HepG2 (cell line): ENCODE data around the gene MIA2. TPM values are rescaled to one million over a fixed set of nuclear protein-coding genes. Genes with fewer than 3 reads are reported as not detected.
A peak's percentile ranks its signal among the peaks of the same experiment; 100 is the strongest.
"Not testable (repeated sequence)": the region's sequence is repeated elsewhere in the genome, so short reads cannot be mapped to it uniquely, and the experiment has no call there.

ENCODE experiments used
- ATAC-seq: fragments of 200-7000 bp; cut with Tn5 transposase; 3 replicates; pipeline ENCODE4 v1.9.1; 2020; ENCODE audit warnings: mild to moderate bottlenecking, moderate library complexity
- BruUV-seq: library from RNA; stranded (reverse); fragments of 400-500 nt; replicated peaks from 2 replicates; lab custom pipeline; 2021; lab: Mats Ljungman, UMichigan
- CTCF ChIA-PET: fragments of 300-600 bp; formaldehyde crosslinking; extraction: SDS; loops from one replicate; lab custom pipeline; 2021; ENCODE audit warnings: low total read pairs, inconsistent platforms, low intra/inter-chr PET ratio; lab: Yijun Ruan, JAX
- POLR2A ChIA-PET: fragments of 350-600 bp; sonication (Branson Sonifier 250); formaldehyde crosslinking; loops from one replicate; lab custom pipeline; 2020; ENCODE audit warnings: antibody characterized with exemption, inconsistent platforms; lab: Yijun Ruan, JAX
- DNase-seq: peaks from one replicate; pipeline ENCODE4 v3.0.0-alpha.2; 2015; ENCODE audit warnings: low spot score
- FAIRE-seq: peaks from 3 replicates; lab custom pipeline; 2011; peaks lifted over from hg19 to GRCh38; lab: Jason Lieb, UNC
- H2AFZ ChIP-seq: one replicate; pipeline ENCODE4 v1.6.1; 2011; ENCODE audit warnings: low read length, inconsistent platforms
- H3K27ac ChIP-seq: fragments of 300-600 bp; 3 replicates; pipeline ENCODE4 v1.8.0; 2011; ENCODE audit warnings: mixed run types, mild to moderate bottlenecking, mixed read lengths, low read length, inconsistent platforms; ENCODE audit not compliant: insufficient read depth; ENCODE audit errors: extremely low read length
- H3K27me3 ChIP-seq, 2 experiments: fragments of 200-600 bp in 1 of 2; 2 replicates in 1 of 2; 3 replicates in 1 of 2; pipeline versions ENCODE4 v1.6.0 to v1.8.0; 2011; ENCODE audit warnings: low read length in 2 of 2, mild to moderate bottlenecking in 2 of 2, moderate library complexity in 2 of 2, inconsistent platforms in 1 of 2; ENCODE audit not compliant: insufficient read depth in 2 of 2, control insufficient read depth in 1 of 2
- H3K36me3 ChIP-seq, 2 experiments: fragments of 200-600 bp in 1 of 2; replicated peaks in 1 of 2; 2 replicates in 1 of 2; 3 replicates in 1 of 2; pipeline versions ENCODE4 v1.5.1 to v1.8.0; 2011; ENCODE audit warnings: low read length in 2 of 2, inconsistent platforms in 1 of 2; ENCODE audit not compliant: insufficient read depth in 2 of 2, control insufficient read depth in 1 of 2
- H3K4me1 ChIP-seq: 2 replicates; pipeline ENCODE4 v1.5.1; 2012; ENCODE audit warnings: low read length, inconsistent platforms; ENCODE audit not compliant: insufficient read depth
- H3K4me2 ChIP-seq: 2 replicates; pipeline ENCODE4 v1.6.0; 2011; ENCODE audit warnings: low read depth, low read length, inconsistent platforms
- H3K4me3 ChIP-seq, 3 experiments: fragments of 200-600 bp in 1 of 3; sonication (generic), shearing (Covaris generic) in 1 of 3; replicated peaks in 1 of 3; 2 replicates each; pipeline ENCODE4 v1.5.1; 2011 to 2016; ENCODE audit warnings: low read length in 3 of 3, inconsistent platforms in 2 of 3, low read depth in 2 of 3, mild to moderate bottlenecking in 2 of 3, control low read depth in 1 of 3, mixed read lengths in 1 of 3; ENCODE audit not compliant: insufficient read depth in 1 of 3
- H3K79me2 ChIP-seq: one replicate; pipeline ENCODE4 v1.6.1; 2011; ENCODE audit warnings: low read length, inconsistent platforms; ENCODE audit not compliant: insufficient read depth
- H3K9ac ChIP-seq: 2 replicates; pipeline ENCODE4 v1.6.0; 2011; ENCODE audit warnings: mild to moderate bottlenecking, low read depth, low read length, inconsistent platforms; ENCODE audit not compliant: insufficient read depth
- H3K9me3 ChIP-seq: 2 replicates; pipeline ENCODE4 v1.5.1; 2012; ENCODE audit warnings: mild to moderate bottlenecking, low read length
- H4K20me1 ChIP-seq: 2 replicates; pipeline ENCODE4 v1.6.0; 2011; ENCODE audit warnings: inconsistent platforms, mild to moderate bottlenecking, low read length, moderate library complexity; ENCODE audit not compliant: insufficient read depth
- CEBPB ChIP-seq: IDR thresholded peaks from 2 replicates; pipeline ENCODE4 v1.6.1; 2011; ENCODE audit warnings: low read depth, low read length, improper control_type of control experiment, borderline replicate concordance
- CEBPZ ChIP-seq: IDR thresholded peaks from 2 replicates; pipeline ENCODE4 v1.6.1; 2012; ENCODE audit warnings: low read length, improper control_type of control experiment
- MAFG ChIP-seq: sonication (generic); formaldehyde crosslinking; IDR thresholded peaks from 2 replicates; pipeline ENCODE4 v1.5.1; 2020; ENCODE audit warnings: mild to moderate bottlenecking, missing genetic modification reagents
- RCOR2 ChIP-seq: IDR thresholded peaks from 2 replicates; pipeline ENCODE4 v1.6.1; 2016; ENCODE audit warnings: missing biosample characterization, missing genetic modification reagents
- ZBTB43 ChIP-seq: sonication (generic); formaldehyde crosslinking; conservative IDR thresholded peaks from 2 replicates; pipeline ENCODE4 v1.4.0; 2020; ENCODE audit warnings: missing genetic modification reagents
- WGBS: methylation state at CpG from one replicate; pipeline ENCODE4 v1.1.6; 2017; ENCODE audit warnings: low lambda C conversion rate; 5-methylcytosine and 5-hydroxymethylcytosine counted together
- in situ Hi-C: cut with HindIII; loops from 2 replicates; pipeline ENCODE4 v1.10.0; 2017; ENCODE audit warnings: low pct_unique_long_range_greater_than_20kb; ENCODE audit not compliant: extremely low pct_ligation_motif_present
- intact Hi-C: fragments of 100-400 bp; cut with micrococcal nuclease; formaldehyde crosslinking; loops from one replicate; pipeline ENCODE4 v1.10.0; 2022; ENCODE audit not compliant: unreplicated experiment
- polyA plus RNA-seq, 8 experiments: library from polyadenylated mRNA; depleted of rRNA in 3 of 8; stranded (reverse) in 7 of 8; unstranded in 1 of 8; fragments of >200 nt; fragmentation: Illumina TruSeq in 4 of 8; extraction: Trizol in 4 of 8; gene quantifications; 2 replicates each; pipeline versions ENCODE4 v1.2.1 to v1.2.3, GENCODE V29; 2011 to 2016; ENCODE audit warnings: low read depth in 4 of 8, missing spikeins in 1 of 8, mixed read lengths in 1 of 8; ENCODE audit not compliant: insufficient read depth in 1 of 8
- total RNA-seq, 5 experiments: library from RNA; depleted of rRNA; stranded (reverse); fragments of >200 nt; fragmentation: Illumina TruSeq; extraction: Trizol; gene quantifications; 2 replicates each; pipeline ENCODE4 v1.2.3, GENCODE V29; 2016; ENCODE audit warnings: low read depth in 1 of 5

Gene MIA2
- total and polyA plus RNA-seq, 2 of the 13 experiments (the other 11 are each of a cell fraction or from before 2014, with no cell fraction given): 134 to 158 TPM

GRCh38 chr14:39293629-39294028 is 59.9 kb downstream of the MIA2 start:
- WGBS: 96% methylated on average over 2 of the region's 2 CpGs
- no TSS peak for BruUV-seq

GRCh38 chr14:39300389-39300788 is 66.7 kb downstream of the MIA2 start:
- intact Hi-C loops, H3K4me3 ChIP-seq, DNase-seq, H3K4me2 ChIP-seq, H3K27ac ChIP-seq, in situ Hi-C loops, H3K9me3 ChIP-seq, FAIRE-seq, H3K79me2 ChIP-seq, H3K27me3 ChIP-seq, CTCF ChIA-PET, H3K9ac ChIP-seq, ATAC-seq, H3K4me1 ChIP-seq, H2AFZ ChIP-seq, POLR2A ChIA-PET, BruUV-seq, H4K20me1 ChIP-seq: not testable (repeated sequence)
- 98% methylated on average over 3 of the region's 3 CpGs for whole genome bisulfite sequencing
- H3K36me3 ChIP-seq: peaks cover 28 to 81% of the 10 kb centered on the region in 2 experiments

More at GRCh38 chr14:39293629-39294028, 59.9 kb downstream of the MIA2 start:
- peaks cover 25 to 87% of the 10 kb centered on the region in 2 experiments for H3K36me3 ChIP-seq
- POLR2A ChIA-PET: interaction anchor here (1.8 kb wide), 1 partner anchor 123 kb away, joined by 5 read pairs; the partner anchor contains the start of gene TRAPPC6B
- DNase-seq (no peak), ATAC-seq (no peak), FAIRE-seq (no peak)
- H3K4me3 ChIP-seq: no peak overlapping the region
- H3K9me3 ChIP-seq: no peaks in the 10 kb centered on the region
- peak; percentile 86; the same call in 1 of the 2 replicates for TF ChIP-seq CEBPB
- TF ChIP-seq ZBTB43 (CRISPR knock-in tag): no peak
- no peak for TF ChIP-seq RCOR2 (CRISPR knock-in tag)
- no peak for TF ChIP-seq MAFG
- no peak for TF ChIP-seq CEBPZ
- H3K27me3 ChIP-seq: no peaks in the 10 kb centered on the region
- no peak overlapping the region for H3K9ac ChIP-seq
- 0 out of 2 replicates have a peak, but pooled peaks cover 4% of the 10 kb centered on the region for H4K20me1 ChIP-seq
- H3K27ac ChIP-seq: no peak overlapping the region
- H3K79me2 ChIP-seq: peaks cover 7% of the 10 kb centered on the region
- intact Hi-C loops (no loop called here), in situ Hi-C loops (no loop called here)
- CTCF ChIA-PET: no interaction called here
- no peaks in the 10 kb centered on the region for H3K4me1 ChIP-seq
- H2AFZ ChIP-seq: no peak overlapping the region
- no peak overlapping the region for H3K4me2 ChIP-seq
